Smooth muscle cell of the umbilical artery (primary cell): ENCODE data around the gene PGAM4. TPM values are rescaled to one million over a fixed set of nuclear protein-coding genes. Genes with fewer than 3 reads are reported as not detected.

Source experiments
- total RNA-seq: library from RNA; depleted of rRNA; stranded (reverse); fragments of >200 nt; gene quantifications from 2 replicates; pipeline ENCODE4 v1.2.3, GENCODE V29; 2014

PGAM4 gene
- total RNA-seq, result 0.30 TPM in 1 of 2 replicates, not detected in the other

DNA sequence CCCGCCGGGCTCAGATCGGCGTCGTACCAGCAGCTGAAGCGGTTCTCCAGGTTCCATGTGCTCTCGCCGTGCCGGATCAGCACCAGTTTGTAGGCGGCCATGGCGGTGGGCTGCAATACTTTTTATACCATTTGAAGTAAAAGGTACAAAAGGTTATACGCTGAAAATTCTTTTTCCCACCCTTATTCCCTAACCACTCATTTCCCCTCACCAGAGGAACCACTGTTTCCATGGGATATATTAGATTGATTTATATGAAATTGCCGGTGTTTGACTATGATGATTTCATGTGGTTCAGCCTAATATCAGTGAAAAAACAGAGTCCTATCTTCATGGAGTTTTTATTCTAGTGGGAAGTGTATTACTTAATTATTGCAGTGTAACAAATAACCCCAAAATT lies at the start of gene PGAM4:
Gene PGAM4, minus strand, starts transcription at position 101 of the 400 bp plus-strand sequence. Its CDS starts 0 bp downstream, at position 101.

Other genes starting within 250 kb of the PGAM4 start
- gene ATRX, start 183.4 kb downstream of the PGAM4 start, total RNA-seq, result 68.0 and 101 TPM in 2 replicates
- gene MAGT1, start 74.2 kb downstream of the PGAM4 start, total RNA-seq, result 133 and 172 TPM in 2 replicates
- 181 and 363 TPM in 2 replicates for gene COX7B, start 70.2 kb downstream of the PGAM4 start, total RNA-seq
- 16.3 and 17.8 TPM in 2 replicates for gene ATP7A, start 58.9 kb downstream of the PGAM4 start, total RNA-seq
- gene PGK1, start 134.6 kb upstream of the PGAM4 start, total RNA-seq, result 548 and 831 TPM in 2 replicates
- 5.9 and 9.5 TPM in 2 replicates for gene TAF9B, start 170.0 kb upstream of the PGAM4 start, total RNA-seq